ENCODE data around the gene CD59.
A peak's percentile ranks its signal among the peaks of the same experiment; 100 is the strongest.

The CD59 gene

GRCh38 chr11:33773404-33773986, 37.3 kb upstream of the CD59 start:
- WGBS (ENCODE audit: insufficient coverage, insufficient read length) = no CpG with 5 or more reads among the region's 22 CpGs
- DNase-seq (ENCODE audit: low read depth, low spot score) = no peak
- H3K4me1 ChIP-seq (ENCODE audit: control insufficient read depth, insufficient read depth, low read length) = peaks cover 5% of the 10 kb centered on the region
- no peaks in the 10 kb centered on the region for H3K9me3 ChIP-seq (ENCODE audit: control insufficient read depth, insufficient read depth, low read length)
- H3K36me3 ChIP-seq (ENCODE audit: control insufficient read depth, insufficient read depth, low read length) = no peaks in the 10 kb centered on the region
- peak overlapping the region; percentile 83; the same call in 1 of the 2 replicates for H3K4me3 ChIP-seq (ENCODE audit: low read length)
- no peak overlapping the region for H3K27ac ChIP-seq (ENCODE audit: low read length)
- peaks cover 3% of the 10 kb centered on the region; the same call in 1 of the 2 replicates for H3K27me3 ChIP-seq (ENCODE audit: control insufficient read depth, insufficient read depth, low read length)

- WGBS (ENCODE audit: insufficient coverage, insufficient read length) = no CpG with 5 or more reads among the region's 1 CpG
- no peak for DNase-seq (ENCODE audit: low read depth, low spot score)
- peaks cover 3% of the 10 kb centered on the region; the same call in 1 of the 2 replicates for H3K27me3 ChIP-seq (ENCODE audit: control insufficient read depth, insufficient read depth, low read length)
- no peak overlapping the region for H3K4me3 ChIP-seq (ENCODE audit: low read length)
- no peak overlapping the region for H3K27ac ChIP-seq (ENCODE audit: low read length)
- no peaks in the 10 kb centered on the region for H3K9me3 ChIP-seq (ENCODE audit: control insufficient read depth, insufficient read depth, low read length)
- H3K36me3 ChIP-seq (ENCODE audit: control insufficient read depth, insufficient read depth, low read length) = no peaks in the 10 kb centered on the region
- no peaks in the 10 kb centered on the region; the same call in none of the 2 replicates for H3K4me1 ChIP-seq (ENCODE audit: control insufficient read depth, insufficient read depth, low read length)
Observed at GRCh38 chr11:33772870-33773269, 36.6 kb upstream of the CD59 start.

- WGBS (ENCODE audit: insufficient coverage, insufficient read length) = no CpG with 5 or more reads among the region's 4 CpGs
- Histone ChIP-seq H3K9me3 (ENCODE audit: control insufficient read depth, insufficient read depth, low read length) (no peaks in the 10 kb centered on the region), H3K27ac (ENCODE audit: low read length) (no peak overlapping the region), H3K36me3 (ENCODE audit: control insufficient read depth, insufficient read depth, low read length) (no peaks in the 10 kb centered on the region), H3K4me1 (ENCODE audit: control insufficient read depth, insufficient read depth, low read length) (no peaks in the 10 kb centered on the region; the same call in 1 of the 2 replicates), H3K4me3 (ENCODE audit: low read length) (no peak overlapping the region), H3K27me3 (ENCODE audit: control insufficient read depth, insufficient read depth, low read length) (peaks cover 3% of the 10 kb centered on the region; the same call in 1 of the 2 replicates)
- no peak for DNase-seq (ENCODE audit: low read depth, low spot score)
Observed at GRCh38 chr11:33772300-33772699, 36.1 kb upstream of the CD59 start.

- Histone ChIP-seq H3K27me3 (ENCODE audit: control insufficient read depth, insufficient read depth, low read length) (peaks cover 1% of the 10 kb centered on the region; the same call in 1 of the 2 replicates), H3K36me3 (ENCODE audit: control insufficient read depth, insufficient read depth, low read length) (no peaks in the 10 kb centered on the region), H3K4me1 (ENCODE audit: control insufficient read depth, insufficient read depth, low read length) (no peaks in the 10 kb centered on the region; the same call in 1 of the 2 replicates), H3K9me3 (ENCODE audit: control insufficient read depth, insufficient read depth, low read length) (no peaks in the 10 kb centered on the region), H3K27ac (ENCODE audit: low read length) (no peak overlapping the region), H3K4me3 (ENCODE audit: low read length) (no peak overlapping the region)
- WGBS (ENCODE audit: insufficient coverage, insufficient read length) = no CpG with 5 or more reads among the region's 2 CpGs
- no peak for DNase-seq (ENCODE audit: low read depth, low spot score)
Observed at GRCh38 chr11:33770236-33770635, 34.0 kb upstream of the CD59 start.

- no peaks in the 10 kb centered on the region; the same call in 1 of the 2 replicates for H3K4me1 ChIP-seq (ENCODE audit: control insufficient read depth, insufficient read depth, low read length)
- no peak overlapping the region for H3K4me3 ChIP-seq (ENCODE audit: low read length)
- no peak overlapping the region for H3K27ac ChIP-seq (ENCODE audit: low read length)
- no peaks in the 10 kb centered on the region for H3K9me3 ChIP-seq (ENCODE audit: control insufficient read depth, insufficient read depth, low read length)
- DNase-seq (ENCODE audit: low read depth, low spot score) = no peak
- no peaks in the 10 kb centered on the region for H3K27me3 ChIP-seq (ENCODE audit: control insufficient read depth, insufficient read depth, low read length)
- no peaks in the 10 kb centered on the region for H3K36me3 ChIP-seq (ENCODE audit: control insufficient read depth, insufficient read depth, low read length)
- no CpG with 5 or more reads among the region's 4 CpGs for WGBS (ENCODE audit: insufficient coverage, insufficient read length)
Observed at GRCh38 chr11:33769542-33769941, 33.3 kb upstream of the CD59 start.

GRCh38 chr11:33767624-33768023, 31.4 kb upstream of the CD59 start:
- Histone ChIP-seq H3K4me1 (ENCODE audit: control insufficient read depth, insufficient read depth, low read length) (no peaks in the 10 kb centered on the region), H3K36me3 (ENCODE audit: control insufficient read depth, insufficient read depth, low read length) (no peaks in the 10 kb centered on the region)
- 100% methylated on average over 1 of the region's 4 CpGs for WGBS (ENCODE audit: insufficient coverage, insufficient read length)

GRCh38 chr11:33766085-33766484, 29.9 kb upstream of the CD59 start:
- H3K9me3 ChIP-seq (ENCODE audit: control insufficient read depth, insufficient read depth, low read length) = no peaks in the 10 kb centered on the region
- no peak overlapping the region for H3K27ac ChIP-seq (ENCODE audit: low read length)
- no peaks in the 10 kb centered on the region for H3K4me1 ChIP-seq (ENCODE audit: control insufficient read depth, insufficient read depth, low read length)
- H3K4me3 ChIP-seq (ENCODE audit: low read length) = no peak overlapping the region
- H3K27me3 ChIP-seq (ENCODE audit: control insufficient read depth, insufficient read depth, low read length) = no peaks in the 10 kb centered on the region
- no peak for DNase-seq (ENCODE audit: low read depth, low spot score)
- H3K36me3 ChIP-seq (ENCODE audit: control insufficient read depth, insufficient read depth, low read length) = no peaks in the 10 kb centered on the region
- WGBS (ENCODE audit: insufficient coverage, insufficient read length) = no CpG with 5 or more reads among the region's 2 CpGs

More at GRCh38 chr11:33767624-33768023, 31.4 kb upstream of the CD59 start:
- Histone ChIP-seq H3K4me3 (ENCODE audit: low read length) (no peak overlapping the region), H3K9me3 (ENCODE audit: control insufficient read depth, insufficient read depth, low read length) (no peaks in the 10 kb centered on the region), H3K27ac (ENCODE audit: low read length) (no peak overlapping the region), H3K27me3 (ENCODE audit: control insufficient read depth, insufficient read depth, low read length) (no peaks in the 10 kb centered on the region)
- DNase-seq (ENCODE audit: low read depth, low spot score) = no peak

GRCh38 chr11:33761471-33761870, 25.2 kb upstream of the CD59 start:
- DNase-seq (ENCODE audit: low read depth, low spot score) = no peak
- no peak overlapping the region for H3K4me3 ChIP-seq (ENCODE audit: low read length)
- H3K4me1 ChIP-seq (ENCODE audit: control insufficient read depth, insufficient read depth, low read length) = no peaks in the 10 kb centered on the region
- WGBS (ENCODE audit: insufficient coverage, insufficient read length) = no CpG with 5 or more reads among the region's 2 CpGs
- H3K9me3 ChIP-seq (ENCODE audit: control insufficient read depth, insufficient read depth, low read length) = no peaks in the 10 kb centered on the region
- H3K27ac ChIP-seq (ENCODE audit: low read length) = no peak overlapping the region
- H3K27me3 ChIP-seq (ENCODE audit: control insufficient read depth, insufficient read depth, low read length) = no peaks in the 10 kb centered on the region
- H3K36me3 ChIP-seq (ENCODE audit: control insufficient read depth, insufficient read depth, low read length) = no peaks in the 10 kb centered on the region

GRCh38 chr11:33753304-33753967, 17.2 kb upstream of the CD59 start:
- no peaks in the 10 kb centered on the region for H3K27me3 ChIP-seq (ENCODE audit: control insufficient read depth, insufficient read depth, low read length)
- no peak for DNase-seq (ENCODE audit: low read depth, low spot score)
- no peak overlapping the region for H3K4me3 ChIP-seq (ENCODE audit: low read length)
- H3K36me3 ChIP-seq (ENCODE audit: control insufficient read depth, insufficient read depth, low read length) = no peaks in the 10 kb centered on the region
- no CpG with 5 or more reads among the region's 4 CpGs for WGBS (ENCODE audit: insufficient coverage, insufficient read length)
- H3K27ac ChIP-seq (ENCODE audit: low read length) = no peak overlapping the region
- no peaks in the 10 kb centered on the region for H3K4me1 ChIP-seq (ENCODE audit: control insufficient read depth, insufficient read depth, low read length)
- H3K9me3 ChIP-seq (ENCODE audit: control insufficient read depth, insufficient read depth, low read length) = no peaks in the 10 kb centered on the region

- Histone ChIP-seq H3K36me3 (ENCODE audit: control insufficient read depth, insufficient read depth, low read length) (no peaks in the 10 kb centered on the region), H3K27ac (ENCODE audit: low read length) (no peak overlapping the region), H3K4me1 (ENCODE audit: control insufficient read depth, insufficient read depth, low read length) (no peaks in the 10 kb centered on the region), H3K9me3 (ENCODE audit: control insufficient read depth, insufficient read depth, low read length) (no peaks in the 10 kb centered on the region), H3K27me3 (ENCODE audit: control insufficient read depth, insufficient read depth, low read length) (no peaks in the 10 kb centered on the region), H3K4me3 (ENCODE audit: low read length) (no peak overlapping the region)
- WGBS (ENCODE audit: insufficient coverage, insufficient read length) = no CpG with 5 or more reads among the region's 3 CpGs
- DNase-seq (ENCODE audit: low read depth, low spot score) = no peak
Observed at GRCh38 chr11:33751878-33752277, 15.7 kb upstream of the CD59 start.

GRCh38 chr11:33747979-33748378, 11.8 kb upstream of the CD59 start:
- no CpG with 5 or more reads among the region's 2 CpGs for WGBS (ENCODE audit: insufficient coverage, insufficient read length)
- Histone ChIP-seq H3K4me3 (ENCODE audit: low read length) (no peak overlapping the region), H3K9me3 (ENCODE audit: control insufficient read depth, insufficient read depth, low read length) (no peaks in the 10 kb centered on the region), H3K36me3 (ENCODE audit: control insufficient read depth, insufficient read depth, low read length) (no peaks in the 10 kb centered on the region), H3K4me1 (ENCODE audit: control insufficient read depth, insufficient read depth, low read length) (no peaks in the 10 kb centered on the region), H3K27ac (ENCODE audit: low read length) (no peak overlapping the region), H3K27me3 (ENCODE audit: control insufficient read depth, insufficient read depth, low read length) (no peaks in the 10 kb centered on the region)
- no peak for DNase-seq (ENCODE audit: low read depth, low spot score)

Data from iPS DF 6.9 (cell line).